ENCODE data around the gene GPRC5B. TPM values are rescaled to one million over a fixed set of nuclear protein-coding genes. Genes with fewer than 3 reads are reported as not detected.
A peak's percentile ranks its signal among the peaks of the same experiment; 100 is the strongest.

Gene GPRC5B
- total and polyA plus RNA-seq, 2 of the 8 experiments (the other 6 are each of a cell fraction or from before 2014, with no cell fraction given): 106 to 160 TPM

DNA sequence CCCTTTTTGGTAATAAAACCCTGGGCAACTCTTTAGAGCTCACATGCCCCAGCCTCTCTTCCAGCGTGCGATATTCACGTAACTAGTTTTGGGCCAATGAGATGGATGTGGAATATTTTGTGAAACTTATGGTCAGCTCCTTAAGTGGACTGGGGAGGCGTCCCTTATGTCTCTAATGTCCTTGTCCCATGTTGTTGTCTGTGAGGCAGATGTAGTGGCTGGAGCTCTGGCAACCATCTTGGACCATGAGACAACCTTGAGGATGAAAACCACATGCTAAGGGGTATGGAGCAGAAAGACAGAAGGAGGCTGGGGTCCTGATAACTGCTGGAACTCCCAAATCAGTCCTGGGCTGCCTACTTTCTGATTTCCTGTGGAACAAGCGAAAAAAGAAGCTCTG is 31.4 kb upstream of the GPRC5B start:
- Histone ChIP-seq H3K56ac (replicated peaks; ENCODE audit: insufficient read length, low read depth, low read length) (no peak overlapping the region), H2AK5ac (ENCODE audit: low read depth, low read length) (no peak overlapping the region), H3K79me2 (ENCODE audit: control insufficient read depth in 1 of 2, insufficient read depth in 2 of 2, low read length in 2 of 2) (no peaks in the 10 kb centered on the region), H3K23ac (ENCODE audit: insufficient read length) (no peak overlapping the region), H3K27ac (ENCODE audit: low read depth, low read length) (no peak overlapping the region), H3K23me2 (ENCODE audit: low read depth, low read length) (no peaks in the 10 kb centered on the region), H3K14ac (ENCODE audit: insufficient read length) (no peak overlapping the region), H2BK12ac (ENCODE audit: low read depth, low read length) (no peak overlapping the region), H3K4me1 (replicated peaks in 1 of 4; ENCODE audit: control insufficient read depth in 3 of 4, insufficient read depth in 4 of 4, low read length in 3 of 4) (no peaks in the 10 kb centered on the region; a peak in 1 of 7 replicates), H3K4me2 (ENCODE audit: insufficient read depth in 1 of 2, low read depth in 2 of 2, low read length in 2 of 2) (no peak overlapping the region), H2BK20ac (ENCODE audit: low read length) (no peak overlapping the region), H2AFZ (ENCODE audit: low read length) (no peak overlapping the region), H3K9me3 (ENCODE audit: insufficient read depth in 2 of 2, low read depth in 1 of 2, low read length in 1 of 2) (no peaks in the 10 kb centered on the region; a peak in 1 of 4 replicates), H3K4me3 (ENCODE audit: extremely low read depth in 1 of 4, insufficient read depth in 2 of 4, low read depth in 3 of 4, low read length in 4 of 4) (no peak overlapping the region), H4K91ac (replicated peaks; ENCODE audit: insufficient read length, low read length) (no peak overlapping the region), H2BK5ac (ENCODE audit: low read depth, low read length) (no peak overlapping the region), H3K18ac (ENCODE audit: extremely low read depth, low read length) (no peak overlapping the region), H3K4ac (replicated peaks; ENCODE audit: insufficient read length, low read depth, low read length) (no peak overlapping the region), H4K5ac (ENCODE audit: insufficient read length, low read depth, low read length) (no peak overlapping the region), H4K8ac (ENCODE audit: extremely low read depth, insufficient read depth, low read length) (no peak overlapping the region), H3K36me3 (ENCODE audit: control insufficient read depth in 2 of 4, insufficient read depth in 4 of 4, low read length in 3 of 4) (no peaks in the 10 kb centered on the region), H2BK120ac (replicated peaks; ENCODE audit: low read depth, low read length) (no peak overlapping the region), H4K20me1 (replicated peaks in 1 of 2; ENCODE audit: control insufficient read depth in 1 of 2, insufficient read depth in 2 of 2, low read length in 2 of 2) (no peaks in the 10 kb centered on the region), H3K27me3 (replicated peaks in 1 of 4; ENCODE audit: control insufficient read depth in 3 of 4, extremely low read depth in 1 of 4, insufficient read depth in 3 of 4, low read length in 3 of 4) (no peaks in the 10 kb centered on the region), H3K79me1 (ENCODE audit: low read depth, low read length) (no peaks in the 10 kb centered on the region), H3K9ac (replicated peaks in 1 of 4; ENCODE audit: extremely low read depth in 1 of 4, low read depth in 3 of 4, low read length in 3 of 4) (no peak overlapping the region), H2BK15ac (ENCODE audit: low read length) (no peak overlapping the region)
- 93% methylated on average over 5 of the region's 5 CpGs; no CpG with 5 or more reads in 1 of the 2 experiments for WGBS, 2 experiments (ENCODE audit: extremely low coverage in 1 of 2, insufficient coverage in 1 of 2, insufficient read length in 1 of 2, insufficient replicate concordance in 2 of 2, low coverage in 1 of 2, low lambda C conversion rate in 2 of 2, missing lambda C conversion rate in 1 of 2)
- CTCF ChIA-PET (ENCODE audit: partially characterized antibody): interaction anchor here (0.6 to 1.4 kb wide), 3 partner anchors 8 to 468 kb away, joined by 4 to 7 read pairs (median 4); no protein-coding TSS in a partner anchor
- no peak for FAIRE-seq
- POLR2A ChIA-PET (ENCODE audit: partially characterized antibody): no interaction called here
- TF ChIP-seq HDAC6 (IDR thresholded peaks at IDR 0.05; ENCODE audit: low read depth, low read length): no peak
- peak; percentile 84; the same call in 1 of the 2 replicates for TF ChIP-seq KDM1A (IDR thresholded peaks at IDR 0.05; ENCODE audit: borderline replicate concordance, low read length)
- no peak for DNase-seq (ENCODE audit: low read depth in 1 of 2, low spot score in 2 of 2)
